ENCODE measurements around the gene COX7A2. TPM values are rescaled to one million over a fixed set of nuclear protein-coding genes. Genes with fewer than 3 reads are reported as not detected.

COX7A2 gene
- total RNA-seq, 1 donor from 2014 or later: 945 TPM

GRCh38 chr6:75233092-75233615 is 10.4 kb downstream of the COX7A2 start:
- DNase-seq (no peak), ATAC-seq (ENCODE audit: poor library complexity) (no peak)
- intact Hi-C loops (cut with DNase I): no loop called here

GRCh38 chr6:75230484-75231325 is 12.9 kb downstream of the COX7A2 start:
- ATAC-seq (ENCODE audit: poor library complexity) (peak; percentile 78), DNase-seq (no peak)
- intact Hi-C loops (cut with DNase I): no loop called here

DNA sequence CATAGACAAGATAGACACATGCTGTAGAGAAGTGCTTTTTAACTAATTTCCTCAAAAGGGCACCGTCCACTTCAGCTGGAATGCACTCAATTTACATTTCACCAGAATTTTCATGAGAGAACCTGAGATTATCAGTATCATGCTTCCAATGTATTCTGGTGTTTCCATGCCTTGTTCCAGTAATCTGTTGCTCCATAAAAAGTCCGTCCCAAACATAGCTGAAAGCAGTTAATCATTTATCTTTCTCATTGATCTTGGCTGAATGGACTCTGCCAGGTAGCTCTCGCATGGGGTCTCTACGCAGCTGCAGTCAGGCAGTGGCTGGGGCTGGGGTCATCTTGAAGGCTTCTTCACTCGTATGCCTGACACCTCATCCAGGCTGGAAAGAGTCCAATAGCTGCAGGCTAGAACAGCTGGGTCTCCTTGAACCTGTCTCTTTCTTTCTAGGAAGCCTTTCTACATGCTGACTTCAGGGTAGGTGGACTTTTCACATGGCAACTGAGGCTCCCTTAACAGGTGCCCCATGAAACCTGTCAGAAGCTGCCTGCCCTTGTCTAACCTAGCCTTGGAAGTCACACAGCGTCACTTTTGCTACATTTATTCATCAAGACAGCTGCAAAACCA is 19.2 kb downstream of the COX7A2 start:
- intact Hi-C loops (cut with DNase I): no loop called here
- ATAC-seq (ENCODE audit: poor library complexity) (no peak), DNase-seq (no peak)

DNA sequence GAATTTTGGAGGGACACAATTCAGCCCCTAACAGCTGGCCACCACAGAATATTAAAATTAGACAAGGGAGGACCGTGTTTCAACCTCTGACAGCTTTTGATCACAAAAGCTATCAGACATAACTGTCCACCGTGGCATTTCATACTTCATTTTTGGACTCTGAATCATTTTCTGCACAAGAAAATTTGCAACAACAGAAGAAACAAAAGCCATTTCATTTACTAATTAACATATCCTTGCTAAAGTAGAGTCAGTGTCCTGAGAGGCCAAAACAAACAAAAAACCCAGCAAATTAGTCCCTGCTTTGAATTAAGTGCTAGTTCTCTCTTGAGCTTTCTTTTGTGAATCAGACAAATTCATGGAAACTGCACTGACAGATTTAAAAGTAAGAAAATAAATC is 20.2 kb downstream of the COX7A2 start:
- ATAC-seq (ENCODE audit: poor library complexity) (no peak), DNase-seq (no peak)
- intact Hi-C loops (cut with DNase I): no loop called here

- no peak for DNase-seq
- intact Hi-C loops (cut with DNase I): no loop called here
- peak; percentile 38 for ATAC-seq (ENCODE audit: poor library complexity)
These were observed 21.3 kb downstream of the COX7A2 start for GRCh38 chr6:75222261-75222660.

GRCh38 chr6:75221116-75221515 is 22.5 kb downstream of the COX7A2 start:
- no peak for DNase-seq
- intact Hi-C loops (cut with DNase I): no loop called here
- no peak for ATAC-seq (ENCODE audit: poor library complexity)

GRCh38 chr6:75220357-75220756 is 23.2 kb downstream of the COX7A2 start:
- intact Hi-C loops (cut with DNase I): no loop called here
- no peak for DNase-seq
- no peak for ATAC-seq (ENCODE audit: poor library complexity)

GRCh38 chr6:75219263-75219662 is 24.3 kb downstream of the COX7A2 start:
- DNase-seq (no peak), ATAC-seq (ENCODE audit: poor library complexity) (no peak)
- intact Hi-C loops (cut with DNase I): no loop called here

- intact Hi-C loops (cut with DNase I): no loop called here
- DNase-seq: no peak
- peak; percentile 70 for ATAC-seq (ENCODE audit: poor library complexity)
These were observed 26.4 kb downstream of the COX7A2 start for GRCh38 chr6:75217193-75217592.

DNA sequence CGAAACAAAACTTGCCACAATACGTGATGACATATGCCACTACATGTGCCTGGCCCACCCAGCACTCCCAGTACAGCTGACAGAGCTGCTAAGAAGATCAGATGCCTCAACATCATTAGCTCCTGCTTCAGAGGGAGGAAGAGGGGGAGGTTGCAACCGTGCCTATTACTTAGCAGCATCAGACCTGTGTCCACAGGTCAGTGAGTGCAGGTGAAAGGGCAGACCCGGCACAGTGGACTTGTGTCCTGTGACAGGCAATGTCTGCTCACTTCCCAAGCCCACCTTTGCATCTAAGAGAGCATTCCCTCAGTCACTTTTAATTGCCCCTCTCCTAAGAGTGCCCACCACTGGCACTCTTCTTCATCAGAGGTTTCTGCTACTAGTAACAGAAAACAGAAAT is 28.3 kb downstream of the COX7A2 start:
- no peak for ATAC-seq (ENCODE audit: poor library complexity)
- DNase-seq: no peak
- intact Hi-C loops (cut with DNase I): no loop called here

- ATAC-seq (ENCODE audit: poor library complexity) (no peak), DNase-seq (no peak)
- intact Hi-C loops (cut with DNase I): no loop called here
These were observed 29.9 kb downstream of the COX7A2 start for GRCh38 chr6:75213732-75214131.

DNA sequence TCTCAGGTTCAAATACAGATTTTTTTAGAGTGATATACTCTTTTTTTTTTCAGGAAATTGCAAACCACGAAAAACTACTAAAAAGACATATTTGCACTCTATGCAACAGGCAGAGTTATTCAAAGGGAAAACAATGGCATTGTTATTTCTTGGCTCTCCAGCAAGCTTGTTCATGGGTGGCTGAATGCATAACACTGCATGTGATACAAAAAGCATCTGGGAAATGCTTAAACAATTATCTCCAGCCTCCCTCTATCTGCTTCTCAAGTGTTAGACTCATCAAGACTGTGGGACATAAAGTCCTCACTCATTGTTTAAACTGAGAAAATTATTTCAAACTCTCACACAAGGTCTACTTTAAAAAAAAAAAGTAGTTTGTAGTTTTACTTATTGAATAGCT is 30.5 kb downstream of the COX7A2 start:
- intact Hi-C loops (cut with DNase I): no loop called here
- ATAC-seq (ENCODE audit: poor library complexity) (no peak), DNase-seq (no peak)

- ATAC-seq (ENCODE audit: poor library complexity): no peak
- intact Hi-C loops (cut with DNase I): no loop called here
These were observed 31.5 kb downstream of the COX7A2 start for GRCh38 chr6:75211920-75212590.

DNA sequence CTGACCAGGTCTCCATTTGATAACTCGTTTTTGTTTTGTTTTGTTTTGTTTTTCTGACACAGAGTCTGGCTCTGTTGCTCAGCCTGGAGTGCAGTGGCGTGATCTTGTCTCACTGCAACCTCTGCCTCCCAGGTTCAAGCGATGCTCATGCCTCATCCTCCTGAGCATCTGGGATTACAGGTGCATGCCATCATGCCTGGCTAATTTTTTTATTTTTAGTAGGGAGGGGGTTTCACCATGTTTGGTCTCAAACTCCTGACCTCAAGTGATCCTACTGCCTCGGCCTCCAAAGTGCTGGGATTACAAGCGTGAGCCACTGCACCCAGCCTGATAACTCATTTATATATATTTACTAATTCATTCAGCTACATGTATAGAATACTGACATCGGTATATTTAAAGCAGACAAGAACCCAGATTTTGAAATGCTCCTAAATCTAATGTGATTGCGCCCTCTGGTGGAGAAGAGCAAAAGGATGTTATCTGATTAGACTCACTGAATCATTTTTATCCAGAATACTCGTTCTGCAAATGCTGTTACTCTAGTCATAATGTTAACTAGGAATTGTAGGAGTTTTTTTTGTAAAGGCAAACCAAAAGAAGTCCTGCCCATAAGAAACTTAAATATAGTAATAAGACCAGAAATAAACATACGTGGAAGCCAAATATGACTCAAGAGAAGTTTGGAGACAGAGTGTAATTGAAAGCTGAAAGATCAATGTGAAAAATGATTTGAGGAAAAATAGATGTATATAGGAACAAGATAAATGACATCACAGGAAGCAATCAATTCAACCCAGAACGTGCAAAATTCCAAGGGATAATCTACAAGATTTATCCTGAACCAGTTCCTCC is 32.5 kb downstream of the COX7A2 start:
- intact Hi-C loops (cut with DNase I): no loop called here
- DNase-seq (no peak), ATAC-seq (ENCODE audit: poor library complexity) (no peak)

More at GRCh38 chr6:75211920-75212590, 31.5 kb downstream of the COX7A2 start:
- no peak for DNase-seq

- DNase-seq: no peak
- intact Hi-C loops (cut with DNase I): loop anchor here (2.0 to 5.0 kb wide), 2 partner anchors 1242 to 1468 kb away; no protein-coding TSS in a partner anchor
- no peak for ATAC-seq (ENCODE audit: poor library complexity)
These were observed 34.3 kb downstream of the COX7A2 start for GRCh38 chr6:75209184-75209723.

- DNase-seq (peak; percentile 90), ATAC-seq (ENCODE audit: poor library complexity) (peak; percentile 76)
- intact Hi-C loops (cut with DNase I): loop anchor here (2.0 to 5.0 kb wide), 2 partner anchors 1241 to 1468 kb away; no protein-coding TSS in a partner anchor
These were observed 35.1 kb downstream of the COX7A2 start for GRCh38 chr6:75208298-75209183.
